ENCODE data around the gene STEAP3. TPM values are rescaled to one million over a fixed set of nuclear protein-coding genes. Genes with fewer than 3 reads are reported as not detected.
"Not testable (repeated sequence)": the region's sequence is repeated elsewhere in the genome, so short reads cannot be mapped to it uniquely, and the experiment has no call there.

STEAP3 gene
- total RNA-seq, 2 donors from 2014 or later, result 26.6 to 52.2 TPM

- no peaks in the 10 kb centered on the region for H3K4me1 ChIP-seq
- H3K9me3 ChIP-seq, result no peaks in the 10 kb centered on the region
- TF ChIP-seq CTCF (IDR thresholded peaks at IDR 0.05), result no peak
- DNase-seq, result no peak
- H3K4me3 ChIP-seq, result no peak overlapping the region
- H3K9ac ChIP-seq (ENCODE audit: low read depth in 2 of 2, low read length in 2 of 2), result no peak overlapping the region
- H3K36me3 ChIP-seq, result no peaks in the 10 kb centered on the region
- intact Hi-C loops (cut with DNase I), result no loop called here
- no peaks in the 10 kb centered on the region for H3K27me3 ChIP-seq
- H3K27ac ChIP-seq, result no peak overlapping the region
Observed at GRCh38 chr2:119266091-119266589, 42.5 kb downstream of the STEAP3 start.

GRCh38 chr2:119267604-119268003, 44.0 kb downstream of the STEAP3 start:
- Histone ChIP-seq H3K4me1 (no peaks in the 10 kb centered on the region), H3K27ac (no peak overlapping the region), H3K9me3 (no peaks in the 10 kb centered on the region), H3K9ac (ENCODE audit: low read depth in 2 of 2, low read length in 2 of 2) (no peak overlapping the region), H3K4me3 (no peak overlapping the region), H3K36me3 (no peaks in the 10 kb centered on the region), H3K27me3 (no peaks in the 10 kb centered on the region)
- TF ChIP-seq CTCF (IDR thresholded peaks at IDR 0.05), result no peak
- intact Hi-C loops (cut with DNase I), result no loop called here
- no peak for DNase-seq

GRCh38 chr2:119276864-119277263, 53.2 kb downstream of the STEAP3 start:
- DNase-seq, result no peak
- Histone ChIP-seq H3K4me1 (no peaks in the 10 kb centered on the region), H3K4me3 (no peak overlapping the region), H3K36me3 (no peaks in the 10 kb centered on the region), H3K9me3 (no peaks in the 10 kb centered on the region), H3K9ac (ENCODE audit: low read depth in 2 of 2, low read length in 2 of 2) (no peak overlapping the region), H3K27ac (no peak overlapping the region), H3K27me3 (no peaks in the 10 kb centered on the region)
- intact Hi-C loops (cut with DNase I), result no loop called here
- TF ChIP-seq CTCF (IDR thresholded peaks at IDR 0.05), result no peak

- H3K27me3 ChIP-seq; H3K36me3 ChIP-seq; H3K27ac ChIP-seq; H3K9me3 ChIP-seq; H3K4me1 ChIP-seq; intact Hi-C loops (cut with DNase I); DNase-seq; H3K9ac ChIP-seq (ENCODE audit: low read depth in 2 of 2, low read length in 2 of 2); H3K4me3 ChIP-seq: not testable (repeated sequence)
Observed at GRCh38 chr2:119278385-119278784, 54.8 kb downstream of the STEAP3 start.

GRCh38 chr2:119278946-119279345, 55.3 kb downstream of the STEAP3 start:
- no peak for TF ChIP-seq CTCF (IDR thresholded peaks at IDR 0.05)
- no peaks in the 10 kb centered on the region for H3K27me3 ChIP-seq
- no peak overlapping the region for H3K4me3 ChIP-seq
- H3K27ac ChIP-seq, result no peak overlapping the region
- no peak for DNase-seq
- intact Hi-C loops (cut with DNase I), result no loop called here
- no peaks in the 10 kb centered on the region for H3K4me1 ChIP-seq
- no peak overlapping the region for H3K9ac ChIP-seq (ENCODE audit: low read depth in 2 of 2, low read length in 2 of 2)
- no peaks in the 10 kb centered on the region for H3K9me3 ChIP-seq
- no peaks in the 10 kb centered on the region for H3K36me3 ChIP-seq

- Histone ChIP-seq H3K4me1 (no peaks in the 10 kb centered on the region), H3K9me3 (no peaks in the 10 kb centered on the region), H3K4me3 (no peak overlapping the region), H3K27me3 (no peaks in the 10 kb centered on the region), H3K27ac (no peak overlapping the region), H3K9ac (ENCODE audit: low read depth in 2 of 2, low read length in 2 of 2) (no peak overlapping the region), H3K36me3 (no peaks in the 10 kb centered on the region)
- no peak for DNase-seq
- no peak for TF ChIP-seq CTCF (IDR thresholded peaks at IDR 0.05)
- intact Hi-C loops (cut with DNase I), result no loop called here
Observed at GRCh38 chr2:119279666-119280065, 56.0 kb downstream of the STEAP3 start.
